RWPE1 (cell line): Measurements from ENCODE around the gene GALNT9.

Experiments used
- CTCF ChIA-PET: fragments of 350-600 bp; sonication (Branson Sonifier 250); formaldehyde crosslinking; extraction: SDS; loops from one replicate; lab custom pipeline; 2021; lab: Yijun Ruan, JAX
- POLR2A ChIA-PET: fragments of 400-600 bp; formaldehyde crosslinking; extraction: SDS; loops from one replicate; lab custom pipeline; 2020; ENCODE audit warnings: antibody characterized with exemption; ENCODE audit not compliant: low non-redundant PET; lab: Yijun Ruan, JAX
- DNase-seq: peaks from one replicate; pipeline ENCODE4 v3.0.0; 2012; ENCODE audit warnings: low spot score
- H3K27ac ChIP-seq: fragments of 450-650 bp; 2 replicates; pipeline ENCODE4 v1.5.1; 2017
- CTCF ChIP-seq: fragments of 450-650 bp; conservative IDR thresholded peaks from 2 replicates; pipeline ENCODE4 v1.5.1; 2017; ENCODE audit warnings: low read depth, mild to moderate bottlenecking

The GALNT9 gene

DNA sequence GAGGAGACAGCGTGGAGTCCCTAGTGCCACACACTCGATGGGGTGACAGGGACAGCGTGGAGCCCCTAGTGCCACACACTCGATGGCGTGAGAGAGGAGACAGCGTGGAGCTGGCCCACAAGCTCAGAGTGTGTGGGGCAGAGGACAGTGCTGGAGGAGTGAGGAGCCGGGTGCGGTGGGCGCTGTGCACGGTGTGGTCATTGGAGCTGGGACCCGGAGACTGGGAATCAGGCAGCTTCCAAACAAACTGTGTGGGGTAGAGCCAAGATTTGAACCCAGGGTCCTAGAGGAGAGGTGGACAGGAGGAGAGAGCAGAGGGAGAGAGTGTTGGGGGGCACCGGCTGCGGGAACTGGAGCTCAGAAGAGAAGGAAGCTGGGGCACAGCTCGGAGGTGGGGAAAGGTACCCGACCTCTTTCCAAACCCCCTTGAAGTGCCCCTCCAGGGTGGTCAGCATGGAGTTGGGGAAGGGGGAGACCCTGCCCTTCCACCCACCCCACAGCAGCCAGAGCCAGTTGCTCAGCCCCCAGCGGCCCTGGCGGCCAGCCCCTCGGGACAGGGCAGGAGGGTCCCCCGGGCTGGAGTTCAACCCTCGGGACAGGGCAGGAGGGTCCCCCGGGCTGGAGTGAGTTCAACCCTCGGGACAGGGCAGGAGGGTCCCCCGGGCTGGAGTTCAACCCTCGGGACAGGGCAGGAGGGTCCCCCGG is 94.1 kb downstream of the GALNT9 start:
- ChIA-PET POLR2A (no interaction called here), CTCF (no interaction called here)
- no peak for TF ChIP-seq CTCF
- no peak overlapping the region for H3K27ac ChIP-seq
- DNase-seq: no peak

- TF ChIP-seq CTCF: no peak
- POLR2A ChIA-PET: no interaction called here
- no peak for DNase-seq
- CTCF ChIA-PET: no interaction called here
- H3K27ac ChIP-seq: no peak overlapping the region
Measured at GRCh38 chr12:132230381-132230780, 99.0 kb downstream of the GALNT9 start.

DNA sequence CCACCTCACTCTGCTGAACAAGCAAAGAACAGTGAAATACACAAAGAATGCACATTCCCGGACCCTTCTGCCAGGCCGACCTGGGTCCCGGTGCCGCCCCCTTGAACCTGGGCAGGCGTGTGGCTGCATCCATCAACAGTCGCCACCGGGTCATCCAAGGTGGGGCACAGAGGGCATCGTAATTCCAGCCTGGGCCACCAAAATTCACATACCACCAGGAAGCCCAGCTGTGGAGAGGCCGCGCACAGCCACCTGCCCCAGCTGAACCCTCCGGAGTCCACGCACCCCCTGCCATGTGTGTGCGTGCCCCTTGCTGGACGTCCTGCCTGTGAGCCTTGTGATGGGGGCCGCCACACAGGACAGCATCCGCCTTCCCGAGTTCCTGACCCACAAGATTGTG is 99.5 kb downstream of the GALNT9 start:
- CTCF ChIA-PET: no interaction called here
- no peak for TF ChIP-seq CTCF
- no peak overlapping the region for H3K27ac ChIP-seq
- POLR2A ChIA-PET: no interaction called here
- no peak for DNase-seq

GRCh38 chr12:132229193-132229760 is 100.1 kb downstream of the GALNT9 start:
- CTCF ChIA-PET: no interaction called here

DNA sequence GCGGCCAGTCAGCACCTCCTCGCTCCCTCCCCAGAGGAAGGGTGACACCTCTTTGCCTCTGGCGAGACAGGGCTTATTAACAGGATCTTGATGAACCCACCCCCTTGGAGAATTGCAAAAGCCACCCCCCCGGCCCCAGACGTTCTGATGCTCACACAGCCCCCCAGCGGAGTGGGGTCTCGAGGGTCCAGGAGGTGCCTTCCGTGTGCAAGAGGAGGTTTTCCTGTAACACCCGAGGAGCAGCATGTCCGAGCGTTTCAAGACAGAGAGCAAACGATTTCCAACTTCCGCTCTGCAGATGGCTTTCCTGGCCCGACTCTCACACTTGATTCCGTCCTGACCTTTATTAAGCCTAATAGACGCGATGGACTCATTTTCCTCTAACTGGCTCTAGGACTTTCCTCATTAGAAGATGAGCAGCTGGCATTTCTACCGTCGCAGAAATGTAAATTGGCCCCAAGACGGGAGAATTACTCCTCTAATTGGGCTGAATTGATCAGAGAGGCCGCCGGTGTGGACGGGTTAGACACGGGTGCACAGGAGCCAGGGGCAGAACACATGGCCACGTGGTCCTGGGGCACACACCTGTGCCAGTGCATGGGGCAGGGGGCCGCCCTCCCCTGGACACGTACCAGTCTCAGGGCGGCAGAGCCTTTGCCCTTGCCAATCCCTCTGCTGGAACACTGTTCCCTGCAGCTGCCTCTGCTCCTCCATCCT is 100.8 kb downstream of the GALNT9 start:
- POLR2A ChIA-PET: no interaction called here
- H3K27ac ChIP-seq: no peak overlapping the region
- TF ChIP-seq CTCF: no peak
- no peak for DNase-seq
- CTCF ChIA-PET: interaction anchor here (0.7 kb wide), 1 partner anchor 593 kb away, joined by 5 read pairs; no protein-coding TSS in a partner anchor

More at GRCh38 chr12:132229193-132229760, 100.1 kb downstream of the GALNT9 start:
- TF ChIP-seq CTCF: no peak
- H3K27ac ChIP-seq: no peak overlapping the region
- no peak for DNase-seq
- POLR2A ChIA-PET: no interaction called here

- CTCF ChIA-PET: interaction anchor here (0.7 kb wide), 1 partner anchor 593 kb away, joined by 5 read pairs; no protein-coding TSS in a partner anchor
- TF ChIP-seq CTCF: no peak
- POLR2A ChIA-PET: no interaction called here
- no peak overlapping the region for H3K27ac ChIP-seq
- no peak for DNase-seq
Measured at GRCh38 chr12:132227782-132228475, 101.5 kb downstream of the GALNT9 start.
